RPMI8226 (cell line): ENCODE data around the gene ARMC8.

Experiments used
- DNase-seq: peaks from one replicate; pipeline ENCODE4 v3.0.0-alpha.2; 2015

ARMC8 gene

DNA sequence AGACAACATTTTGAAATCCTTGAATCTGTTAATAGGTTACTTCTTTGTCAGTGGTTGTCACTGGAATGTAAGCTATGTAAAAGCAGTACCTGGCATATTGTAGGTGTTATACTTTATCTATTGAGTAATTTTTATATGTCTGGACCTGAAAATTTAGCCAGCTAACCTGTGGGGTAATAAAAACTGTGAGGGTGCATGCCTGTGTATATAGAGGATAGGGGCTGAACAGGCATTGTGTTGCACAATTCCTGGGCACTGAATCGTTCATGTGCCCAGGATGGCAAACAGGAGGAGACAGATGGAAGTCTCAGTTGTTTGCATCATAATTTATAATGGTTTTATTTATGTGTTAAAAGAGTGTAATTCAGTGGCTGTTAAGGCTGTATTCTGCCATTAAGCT, 67.1 kb downstream of the ARMC8 start:
- no peak for DNase-seq

- DNase-seq = no peak
Measured at GRCh38 chr3:138256022-138256421, 68.9 kb downstream of the ARMC8 start.

DNA sequence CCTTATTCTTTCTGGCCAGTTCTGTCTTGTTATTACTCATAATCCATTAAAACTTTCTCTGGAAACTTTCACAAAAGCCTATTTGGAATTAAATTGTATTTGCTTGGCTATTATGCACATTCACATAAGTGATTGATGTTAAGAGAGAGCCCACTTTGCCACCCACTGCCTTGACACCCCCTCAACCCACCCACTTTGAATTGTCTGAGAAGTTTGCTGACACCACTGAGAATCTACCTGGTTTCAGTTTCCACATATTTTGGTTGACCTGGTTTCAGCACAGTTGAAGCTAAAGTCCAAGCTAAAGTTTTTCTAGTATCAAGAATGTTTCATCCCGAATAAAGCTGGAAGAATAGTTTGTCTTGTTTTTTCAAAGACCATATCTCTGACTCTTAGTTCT, 70.9 kb downstream of the ARMC8 start:
- DNase-seq = no peak

DNA sequence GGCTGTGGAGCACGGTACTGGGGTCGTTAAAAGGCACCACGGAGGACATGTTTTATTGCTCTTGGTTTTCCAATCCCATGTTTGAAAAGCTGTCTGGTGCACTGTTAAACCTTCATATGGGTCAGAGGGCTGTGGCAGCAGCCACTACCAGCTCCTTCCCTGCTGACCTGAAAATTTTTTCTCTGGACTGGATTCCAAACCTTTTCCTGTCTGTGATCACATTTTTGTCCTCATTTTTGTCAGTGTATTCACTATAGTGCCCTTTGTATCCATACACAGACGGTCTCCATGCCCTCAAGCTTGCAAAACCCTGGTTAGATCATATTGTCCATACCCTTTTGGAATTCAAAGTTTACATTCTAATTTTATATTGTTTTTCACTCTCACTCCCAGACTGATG, 72.0 kb downstream of the ARMC8 start:
- no peak for DNase-seq

DNA sequence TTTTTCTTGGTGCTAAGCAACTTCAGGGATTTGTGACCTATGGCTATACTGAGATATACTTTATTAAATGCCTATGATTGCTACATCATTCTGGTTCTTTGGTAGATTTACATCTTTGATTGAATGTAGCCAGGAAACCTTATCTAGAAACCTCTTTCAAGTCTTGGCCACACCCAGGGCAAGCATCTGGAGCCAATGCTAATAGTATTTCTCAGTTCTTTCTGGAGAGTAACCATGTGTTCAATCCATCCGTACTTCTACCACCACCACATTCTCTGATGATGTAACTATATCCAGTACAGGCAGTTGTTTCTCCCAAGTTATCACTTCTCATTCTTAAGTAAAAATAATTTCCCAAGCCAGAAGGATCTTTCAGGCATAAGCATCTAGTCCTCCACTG, 73.5 kb downstream of the ARMC8 start:
- no peak for DNase-seq

- DNase-seq = no peak
Measured at GRCh38 chr3:138263104-138263503, 76.0 kb downstream of the ARMC8 start.

- DNase-seq = no peak
Measured at GRCh38 chr3:138265745-138266144, 78.6 kb downstream of the ARMC8 start.

DNA sequence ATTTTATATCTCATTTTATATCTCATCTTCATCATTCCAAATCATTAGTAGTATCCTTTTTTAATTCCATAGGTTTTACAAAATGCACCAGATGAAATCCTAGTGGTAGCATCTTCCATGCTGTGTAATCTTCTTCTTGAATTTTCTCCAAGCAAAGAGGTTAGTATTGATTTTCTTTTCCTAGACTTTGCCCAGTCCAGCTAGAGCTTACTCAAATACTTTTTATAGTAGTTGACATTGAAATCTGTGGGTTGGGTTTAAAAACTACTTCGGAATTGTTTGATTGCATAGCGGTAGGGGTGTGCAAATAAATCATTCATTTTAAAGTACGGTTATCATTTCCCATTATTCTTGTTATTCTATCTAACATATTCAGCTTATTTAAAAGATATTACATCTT, 80.0 kb downstream of the ARMC8 start:
- no peak for DNase-seq

GRCh38 chr3:138270245-138270644, 83.1 kb downstream of the ARMC8 start:
- no peak for DNase-seq

DNA sequence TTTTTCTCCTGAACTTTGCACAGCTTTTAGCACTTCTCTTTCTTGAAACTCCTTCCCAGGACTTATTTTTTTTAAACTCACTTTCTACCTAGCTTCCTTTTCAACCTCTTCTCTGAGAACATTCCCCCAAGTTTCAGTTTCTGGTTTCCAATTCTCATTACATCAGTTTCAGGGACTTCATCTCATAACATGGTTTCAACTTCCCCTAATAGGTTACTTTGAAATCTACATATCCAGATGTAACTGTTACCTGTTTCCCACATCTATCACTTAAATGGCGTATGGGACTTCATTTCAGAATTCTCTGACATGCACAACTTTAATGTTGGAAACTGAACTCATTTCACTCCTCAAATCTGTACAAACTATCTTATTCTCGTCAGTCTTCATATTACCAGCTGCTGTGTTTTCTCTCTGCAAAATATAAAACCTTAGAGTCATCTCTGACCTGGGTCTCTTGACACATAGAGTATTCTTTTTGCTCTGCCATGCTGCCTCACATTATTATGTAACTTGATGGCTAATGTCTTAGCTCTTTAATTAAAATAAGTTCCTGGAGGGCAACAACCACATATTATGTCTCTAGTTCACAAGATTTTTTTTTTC, 84.2 kb downstream of the ARMC8 start:
- no peak for DNase-seq

GRCh38 chr3:138281561-138281960, 94.5 kb downstream of the ARMC8 start:
- DNase-seq = no peak

DNA sequence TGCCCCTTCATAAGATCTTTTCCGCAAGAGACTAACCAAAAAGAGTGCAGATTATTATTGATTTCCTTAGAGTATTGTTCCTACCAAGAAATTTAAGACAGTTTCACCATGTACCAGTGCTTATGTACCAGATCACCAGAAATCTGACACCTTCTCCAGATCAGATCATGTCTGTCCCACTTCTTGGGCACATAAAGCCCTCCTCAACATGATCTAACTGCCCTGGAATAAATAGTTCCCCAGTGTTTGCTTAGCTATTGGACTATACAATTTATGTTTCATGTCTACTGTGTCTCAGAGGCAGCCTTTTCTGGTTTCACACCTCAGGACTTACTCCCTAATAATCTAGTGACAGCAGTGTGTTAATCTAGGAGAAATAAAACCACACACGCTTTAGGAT, 95.7 kb downstream of the ARMC8 start:
- no peak for DNase-seq

DNA sequence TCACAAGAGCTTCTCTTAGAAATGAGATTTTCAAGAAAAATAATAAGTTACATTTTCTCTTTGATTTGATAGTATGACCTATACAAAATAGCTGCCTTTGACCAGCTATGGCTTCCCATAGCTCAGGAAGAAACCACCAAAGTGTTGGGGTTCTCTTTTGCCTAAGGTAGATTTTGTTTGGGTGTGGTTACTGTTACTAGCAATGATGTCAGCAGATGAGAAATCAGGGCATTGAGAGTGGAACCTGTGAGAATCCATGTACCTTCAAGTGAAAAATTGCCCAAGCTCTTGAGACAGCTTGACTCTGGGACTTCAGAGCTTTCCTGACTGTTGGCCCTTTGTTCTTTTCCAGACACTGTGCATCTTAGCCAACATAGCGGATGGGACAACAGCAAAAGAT, 97.0 kb downstream of the ARMC8 start:
- no peak for DNase-seq

DNA sequence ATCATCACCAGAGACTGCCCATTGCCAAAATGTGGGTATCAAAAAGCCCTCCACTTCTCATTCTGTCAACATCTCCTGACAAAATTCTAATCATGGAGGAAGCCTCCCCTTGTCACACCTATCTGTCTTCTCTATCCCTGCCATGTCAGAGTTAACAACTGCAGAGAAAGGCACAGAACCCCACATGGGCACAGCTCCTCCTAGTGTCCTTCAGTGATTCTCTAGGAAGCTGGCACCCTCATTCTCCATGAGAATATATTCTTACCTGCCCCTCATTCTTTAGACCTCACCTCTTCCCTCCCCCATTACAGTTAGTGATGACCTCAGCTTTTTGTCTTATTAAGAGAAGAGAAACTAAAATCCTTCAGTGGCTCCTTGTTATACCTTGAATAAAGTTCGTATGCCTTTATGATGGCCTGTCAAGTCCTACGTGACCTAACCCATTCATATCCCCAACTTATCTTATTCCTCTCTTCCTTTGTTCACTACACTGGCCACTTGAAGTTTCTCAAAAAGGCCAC, 97.9 kb downstream of the ARMC8 start:
- DNase-seq = no peak

- DNase-seq = no peak
Measured at GRCh38 chr3:138289260-138289659, 102.2 kb downstream of the ARMC8 start.

DNA sequence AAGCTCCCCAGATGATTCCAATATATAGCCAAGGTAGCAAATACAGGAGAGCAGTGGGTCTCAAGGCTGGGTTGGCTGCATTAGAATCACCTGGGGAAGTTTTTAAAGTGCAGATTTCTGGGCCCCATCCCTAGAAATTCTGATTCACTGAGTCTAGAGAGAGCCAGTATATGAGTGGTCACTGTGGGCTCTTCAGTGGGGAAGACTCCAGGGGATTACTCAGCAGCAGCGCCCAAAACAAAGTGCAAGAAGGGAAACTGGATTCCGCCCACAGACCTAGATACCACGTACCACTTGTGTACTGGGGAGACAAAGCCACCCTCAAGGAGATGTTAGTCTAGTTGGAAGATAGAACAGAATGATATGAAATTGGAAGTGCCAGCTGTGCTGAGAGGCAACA, 102.6 kb downstream of the ARMC8 start:
- DNase-seq = no peak

- no peak for DNase-seq
Measured at GRCh38 chr3:138296639-138297038, 109.5 kb downstream of the ARMC8 start.

DNA sequence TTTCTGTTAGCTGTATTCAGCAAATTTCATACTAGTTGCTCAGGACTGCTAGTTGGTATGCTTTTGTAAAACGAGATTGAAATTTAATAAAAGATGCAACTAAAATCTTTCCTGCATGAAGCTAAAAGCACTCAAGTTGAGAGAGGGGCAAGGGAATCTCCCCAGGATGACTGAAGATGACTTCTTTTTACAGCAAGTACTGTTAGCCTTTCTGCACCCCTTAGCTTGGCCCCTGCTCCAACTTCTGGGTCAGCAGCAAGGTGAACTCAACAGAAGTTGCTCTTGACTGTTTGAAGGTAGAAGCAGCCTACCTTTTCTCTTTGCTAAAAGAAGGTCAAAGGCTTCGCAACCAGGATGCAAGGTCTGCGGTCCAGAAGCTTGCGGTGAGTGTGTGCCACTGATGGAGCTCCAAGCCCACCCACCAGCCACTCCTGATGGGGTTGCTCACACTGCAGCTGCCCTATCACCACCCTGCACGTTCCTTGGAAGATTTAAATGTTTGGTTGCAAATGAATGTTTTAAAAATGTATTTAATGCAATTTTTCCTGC, 110.0 kb downstream of the ARMC8 start:
- DNase-seq = no peak

- no peak for DNase-seq
Measured at GRCh38 chr3:138297876-138298275, 110.8 kb downstream of the ARMC8 start.

- no peak for DNase-seq
Measured at GRCh38 chr3:138300647-138301046, 113.5 kb downstream of the ARMC8 start.

DNA sequence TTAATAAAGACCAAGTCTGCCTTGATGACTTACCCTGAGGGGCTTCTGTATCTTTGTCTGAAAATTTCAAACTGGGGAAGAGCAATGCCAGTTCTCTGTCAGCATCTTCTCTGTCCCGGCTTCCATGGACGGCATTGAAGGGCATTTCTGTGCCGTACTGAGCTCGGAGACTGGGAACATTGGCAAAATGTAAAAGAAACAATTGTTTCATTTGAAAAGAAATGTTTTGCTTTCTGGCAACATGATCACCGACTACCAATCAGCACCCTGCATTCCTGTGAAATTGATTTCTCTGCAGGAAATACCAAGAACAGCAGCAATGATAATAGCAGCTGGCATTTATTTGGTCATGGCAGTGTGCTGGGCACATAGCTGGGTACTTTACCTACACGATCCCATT, 116.4 kb downstream of the ARMC8 start:
- no peak for DNase-seq

GRCh38 chr3:138307899-138308298, 120.8 kb downstream of the ARMC8 start:
- DNase-seq = no peak

GRCh38 chr3:138308783-138309182, 121.7 kb downstream of the ARMC8 start:
- DNase-seq = no peak

- no peak for DNase-seq
Measured at GRCh38 chr3:138310494-138310893, 123.4 kb downstream of the ARMC8 start.

DNA sequence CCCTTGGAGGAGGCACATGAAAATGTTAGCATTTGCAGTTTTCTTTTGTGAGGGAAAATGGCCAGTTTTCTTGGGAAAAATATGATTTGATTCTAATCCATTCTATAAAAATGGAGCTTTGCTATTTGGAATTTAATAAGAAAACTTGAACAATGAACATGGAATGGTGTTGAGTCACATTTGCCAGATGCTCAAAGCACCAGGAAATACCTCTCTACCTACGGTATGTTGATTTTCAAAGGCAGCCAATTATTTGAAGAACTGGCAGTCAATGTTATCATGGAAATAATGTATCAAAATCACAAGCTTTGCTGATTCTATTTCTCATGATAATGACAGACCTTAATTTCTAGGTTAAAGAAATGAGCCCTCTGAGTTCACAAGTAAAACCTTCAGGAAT, 127.7 kb downstream of the ARMC8 start:
- no peak for DNase-seq
